Stimulated activated CD4-positive, alpha-beta T cell treated with anti-CD3 and anti-CD28 coated beads, TNF-alpha, amount 100 ng/mL, for 24 hours (primary cell): ENCODE results near the gene MARCHF5.
A peak's percentile ranks its signal among the peaks of the same experiment; 100 is the strongest.

Experiments
- DNase-seq, 3 experiments: peaks; one replicate each; pipeline ENCODE4 v3.0.0-alpha.2; 2020; ENCODE audit warnings: low read depth in 3 of 3

The MARCHF5 gene, protein sequence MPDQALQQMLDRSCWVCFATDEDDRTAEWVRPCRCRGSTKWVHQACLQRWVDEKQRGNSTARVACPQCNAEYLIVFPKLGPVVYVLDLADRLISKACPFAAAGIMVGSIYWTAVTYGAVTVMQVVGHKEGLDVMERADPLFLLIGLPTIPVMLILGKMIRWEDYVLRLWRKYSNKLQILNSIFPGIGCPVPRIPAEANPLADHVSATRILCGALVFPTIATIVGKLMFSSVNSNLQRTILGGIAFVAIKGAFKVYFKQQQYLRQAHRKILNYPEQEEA

DNA sequence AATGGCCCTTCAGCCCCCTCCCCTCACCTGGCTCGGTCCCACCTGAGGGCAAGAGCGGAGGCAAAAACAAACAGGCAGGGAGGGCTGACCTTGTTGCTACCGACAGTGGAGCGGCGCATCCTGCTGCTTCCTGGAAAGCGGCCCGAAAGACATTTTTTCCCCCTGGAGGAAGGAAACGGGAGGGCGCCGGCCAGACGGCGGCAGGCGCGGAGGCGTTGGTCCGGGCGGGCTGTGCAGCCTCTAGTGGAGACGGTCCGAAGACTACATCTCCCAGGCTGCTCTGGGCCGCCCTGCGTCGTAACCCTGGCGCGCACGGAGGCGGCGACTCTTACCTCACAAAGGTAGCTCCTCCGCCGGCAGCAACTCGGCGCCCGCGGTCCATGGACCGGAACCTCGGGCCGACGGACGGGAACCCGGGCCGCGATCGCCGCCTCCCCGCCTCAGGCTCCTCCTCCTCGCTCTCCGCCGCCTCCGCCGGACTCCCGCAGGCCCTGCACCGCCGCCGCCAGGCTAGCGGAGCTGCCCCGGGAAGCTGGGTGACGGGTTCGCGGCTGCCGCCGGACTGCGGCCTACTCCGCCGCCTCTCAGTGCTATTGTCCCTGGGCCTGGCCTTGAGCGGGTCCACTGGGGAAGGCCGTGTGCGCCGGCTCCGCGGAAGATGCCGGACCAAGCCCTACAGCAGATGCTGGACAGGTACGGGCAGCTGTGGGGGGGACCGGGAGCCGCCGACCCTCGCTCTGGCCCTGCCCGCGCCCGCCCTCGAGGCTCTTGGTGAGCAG is at the start of gene MARCHF5, which contains the start of gene CPEB3:
MARCHF5 (plus strand) TSS at position 331 of the 779 bp plus-strand sequence; CDS start at position 659, 328 bp downstream.
CPEB3 (minus strand) TSS at position 242 of the 779 bp plus-strand sequence. CDS start 50,728 bp downstream, outside the sequence.
- DNase-seq = peak; percentile 78 to 92 (median 81)

DNA sequence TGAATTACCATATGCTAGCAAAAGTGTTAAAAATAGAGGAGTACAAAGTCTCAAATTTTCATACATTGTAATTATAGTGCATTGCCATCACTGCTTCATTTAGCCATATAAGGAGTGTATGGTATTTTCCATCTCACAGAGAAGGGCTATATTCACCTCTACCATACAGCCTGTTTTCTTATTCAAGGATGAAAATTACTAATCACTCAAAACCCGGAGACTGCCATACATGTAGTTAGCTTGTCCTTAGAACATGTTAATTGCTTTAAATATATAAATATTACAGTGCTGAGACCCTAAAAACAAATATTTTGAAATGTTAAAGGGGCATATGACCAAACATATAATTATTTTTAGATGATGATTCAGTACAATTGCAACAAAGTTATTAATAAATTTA is 49.5 kb upstream of the MARCHF5 start:
- DNase-seq = no peak

DNA sequence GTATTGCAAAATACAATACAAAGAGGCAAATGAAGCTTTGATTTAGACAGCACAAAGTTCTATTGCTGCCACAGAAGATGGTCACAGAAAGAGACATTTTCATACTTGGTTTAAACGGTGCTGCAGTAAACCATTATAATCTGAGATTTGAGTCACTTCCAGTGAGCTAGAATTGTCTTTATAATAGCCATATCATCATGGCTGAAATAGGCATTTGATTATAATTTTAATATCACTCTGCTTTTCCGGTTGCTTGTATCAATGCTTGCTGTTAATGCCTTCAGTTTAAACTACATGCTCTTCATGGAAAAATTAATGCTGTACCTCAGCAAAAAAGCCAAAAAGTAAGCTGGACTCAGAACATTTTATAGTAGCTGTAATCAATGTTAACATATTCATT is 48.6 kb upstream of the MARCHF5 start:
- DNase-seq = no peak

DNA sequence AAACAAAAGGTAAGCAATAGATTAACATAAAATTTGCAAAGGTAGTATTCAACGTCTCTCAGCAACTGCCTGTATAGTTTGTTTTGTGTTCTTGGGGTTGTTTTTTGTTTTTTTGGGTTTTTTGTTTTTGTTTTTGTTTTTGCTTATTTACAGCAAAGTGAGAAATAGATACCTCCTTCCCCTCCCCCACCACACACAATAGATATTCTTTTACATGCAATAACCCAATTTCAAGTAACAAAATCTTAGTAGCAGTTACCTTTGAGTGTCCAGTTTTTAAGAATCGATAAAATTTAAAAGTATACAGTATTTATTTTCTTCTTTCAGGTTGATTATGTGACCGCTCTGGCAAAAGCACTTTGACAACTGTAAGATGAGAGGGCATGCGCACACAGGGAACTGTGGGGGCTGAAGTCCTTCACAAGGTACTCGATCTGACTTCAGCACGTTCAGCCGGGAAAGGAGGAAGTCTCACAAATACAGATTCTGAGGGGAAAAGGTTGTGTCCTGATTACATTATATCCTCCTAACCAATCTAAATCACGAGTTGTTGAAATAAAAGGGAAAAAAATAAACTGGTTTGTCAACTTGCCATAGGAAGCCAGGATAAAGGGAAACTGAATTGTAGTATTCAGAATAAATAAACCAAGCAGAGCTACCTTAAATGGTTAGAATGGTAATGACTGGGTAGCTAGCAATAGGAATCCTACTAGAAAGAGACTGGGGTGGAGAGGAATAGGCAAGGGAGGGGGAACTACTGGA is 47.9 kb upstream of the MARCHF5 start:
- DNase-seq = peak in 2 of 3 experiments; percentile 19 to 30

DNA sequence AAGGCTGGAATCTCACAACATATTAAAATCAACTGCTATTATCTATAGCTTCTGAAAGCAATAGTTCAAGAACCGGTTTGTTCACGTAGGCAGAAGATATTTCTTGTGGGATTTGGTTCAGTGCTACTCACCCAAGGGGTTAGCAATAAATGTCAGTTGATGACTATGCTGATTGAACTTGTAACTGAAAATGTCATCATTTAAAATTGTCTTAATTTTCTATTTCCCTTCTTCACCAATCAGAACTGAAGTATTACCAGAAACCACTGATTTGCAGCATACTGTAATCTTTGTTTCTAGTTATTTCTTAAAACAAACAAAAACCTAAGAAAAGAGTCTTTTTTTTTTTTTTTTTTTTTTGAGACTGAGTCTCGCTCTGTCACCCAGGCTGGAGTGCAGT is 46.2 kb upstream of the MARCHF5 start:
- no peak for DNase-seq

DNA sequence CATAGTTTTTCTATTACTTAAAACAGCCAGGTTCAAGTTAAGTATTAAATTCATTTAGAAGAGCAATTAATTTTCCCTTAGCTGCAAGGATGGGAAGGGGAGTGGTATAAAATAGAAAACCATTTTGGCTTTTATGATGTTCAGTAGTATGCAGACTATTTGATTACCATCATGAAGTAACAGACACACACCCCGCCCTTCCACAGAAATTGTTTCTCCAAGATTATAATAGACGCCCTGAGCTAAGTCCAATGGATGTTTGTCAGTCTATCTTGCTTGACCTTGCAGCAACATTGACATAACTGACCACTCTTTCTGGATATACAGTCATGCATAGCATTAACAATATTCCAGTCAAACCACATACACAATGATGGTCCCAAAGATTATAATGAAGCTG is 42.4 kb upstream of the MARCHF5 start:
- DNase-seq = no peak

DNA sequence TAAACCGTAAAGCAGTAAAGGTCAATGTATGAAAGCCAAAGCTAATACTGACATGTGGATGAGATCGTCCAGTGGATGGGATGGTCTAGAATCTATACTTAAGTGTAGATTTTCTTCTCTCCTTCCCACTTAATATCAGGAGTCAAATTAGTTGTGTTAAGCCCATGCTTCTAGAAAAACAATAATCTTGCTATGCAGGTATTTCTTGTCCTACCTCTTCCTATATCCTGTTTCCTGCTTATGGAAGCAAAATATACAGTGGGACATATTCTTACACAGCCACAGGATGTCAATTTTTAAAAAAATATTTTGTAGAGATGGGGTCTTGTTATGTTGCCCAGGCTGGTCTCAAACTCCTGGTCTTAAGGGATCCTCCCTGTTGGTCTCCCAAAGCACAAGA is 27.6 kb upstream of the MARCHF5 start:
- no peak for DNase-seq

DNA sequence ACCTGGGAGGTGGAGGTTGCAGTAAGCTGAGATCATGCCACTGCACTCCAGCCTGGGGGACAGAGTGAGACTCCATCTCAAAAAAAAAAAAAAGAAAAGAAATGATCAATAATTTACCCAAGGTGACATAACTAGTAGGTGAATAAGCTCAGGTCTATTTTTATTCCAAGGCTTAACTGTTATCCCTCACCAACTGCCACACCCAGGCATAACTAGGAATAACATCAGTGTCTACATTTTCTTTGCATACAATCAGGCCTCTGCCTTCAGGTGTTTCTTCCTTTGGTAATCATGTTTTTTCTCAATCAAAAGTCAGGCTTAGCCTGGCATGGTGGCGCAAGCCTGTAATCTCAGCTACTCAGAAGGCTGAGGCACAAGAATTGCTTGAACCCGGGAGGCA is 26.7 kb upstream of the MARCHF5 start:
- no peak for DNase-seq

DNA sequence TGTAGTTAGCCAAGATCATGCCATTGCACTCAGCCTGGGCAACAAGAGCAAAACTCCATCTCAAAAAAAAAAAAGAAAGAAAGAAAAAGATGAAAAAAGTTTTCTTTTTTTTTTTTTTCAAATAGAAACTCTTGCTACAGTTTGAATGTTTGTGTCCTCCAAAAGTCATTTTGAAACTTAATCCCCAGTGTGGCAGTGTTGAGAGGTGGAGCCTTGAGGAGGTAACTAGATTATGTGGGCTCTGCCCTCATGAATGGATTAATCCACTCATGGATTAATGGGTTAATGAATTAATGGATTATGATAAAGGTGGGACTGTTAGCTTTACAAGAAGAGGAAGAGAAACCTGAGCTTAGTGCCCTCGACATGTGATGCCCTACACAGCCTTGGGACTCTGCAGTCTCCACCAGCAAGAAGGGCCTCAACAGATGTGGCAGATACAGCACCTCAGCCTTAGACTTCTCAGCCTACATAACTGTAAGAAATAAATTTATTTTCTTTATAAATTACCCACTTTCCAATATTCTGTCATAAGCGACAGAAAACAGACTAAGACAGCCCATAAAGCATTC is 25.2 kb upstream of the MARCHF5 start:
- DNase-seq = no peak

DNA sequence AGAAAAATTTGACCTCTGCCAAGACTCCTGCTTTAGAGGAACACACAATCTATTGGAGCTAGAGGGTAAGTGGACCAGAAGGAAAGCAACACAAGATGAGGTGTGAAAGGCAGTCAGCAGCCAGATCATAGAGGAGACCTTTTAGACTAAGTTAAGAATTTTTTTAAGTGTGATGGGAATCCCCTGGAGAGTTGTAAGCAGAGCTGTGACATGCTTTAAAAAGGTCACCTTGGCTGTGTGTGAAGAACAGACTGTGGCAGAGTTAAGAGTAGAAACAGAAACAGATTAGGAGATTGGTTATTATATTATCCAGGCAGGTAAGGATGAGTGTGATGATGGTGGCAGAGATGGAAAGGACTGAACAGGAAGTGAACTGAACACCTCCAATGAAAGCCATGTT is 23.6 kb upstream of the MARCHF5 start:
- no peak for DNase-seq

DNA sequence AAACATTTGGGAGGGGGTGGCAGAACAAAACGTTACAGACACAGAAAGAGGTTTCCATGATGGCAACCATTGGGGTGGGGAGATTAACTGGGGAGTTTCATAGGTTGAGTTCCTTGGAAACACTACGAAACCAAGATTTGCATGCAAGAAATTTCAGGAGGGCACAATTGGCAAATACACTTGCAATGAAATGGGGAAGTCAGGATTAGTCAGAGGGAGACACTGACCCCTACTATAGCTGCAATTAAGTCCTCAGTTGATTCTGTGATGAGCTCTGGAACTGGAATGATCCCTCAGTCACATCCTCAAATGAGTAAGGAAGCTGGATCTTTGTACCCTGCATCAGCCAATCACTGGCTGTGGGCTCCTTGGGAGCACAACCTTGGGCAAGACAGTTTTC is 22.2 kb upstream of the MARCHF5 start:
- DNase-seq = no peak

DNA sequence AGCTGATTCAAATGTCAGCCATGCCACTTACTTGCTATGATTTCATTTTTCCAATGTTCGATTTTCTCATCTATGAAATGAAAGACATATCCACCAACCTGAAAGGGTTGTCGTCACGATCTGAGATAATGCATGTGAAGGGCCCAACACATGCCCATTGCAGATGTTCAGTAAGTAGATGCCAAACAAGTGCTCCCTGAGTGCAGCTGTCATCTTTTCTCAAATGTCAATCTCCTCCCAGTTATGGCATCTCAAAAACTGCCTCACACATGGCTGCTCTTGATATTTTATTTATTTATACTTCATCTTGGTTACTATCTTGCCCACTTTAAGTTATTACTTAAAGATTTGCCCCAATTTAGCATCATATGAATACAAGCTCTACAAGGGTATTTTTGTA is 16.9 kb upstream of the MARCHF5 start:
- no peak for DNase-seq

DNA sequence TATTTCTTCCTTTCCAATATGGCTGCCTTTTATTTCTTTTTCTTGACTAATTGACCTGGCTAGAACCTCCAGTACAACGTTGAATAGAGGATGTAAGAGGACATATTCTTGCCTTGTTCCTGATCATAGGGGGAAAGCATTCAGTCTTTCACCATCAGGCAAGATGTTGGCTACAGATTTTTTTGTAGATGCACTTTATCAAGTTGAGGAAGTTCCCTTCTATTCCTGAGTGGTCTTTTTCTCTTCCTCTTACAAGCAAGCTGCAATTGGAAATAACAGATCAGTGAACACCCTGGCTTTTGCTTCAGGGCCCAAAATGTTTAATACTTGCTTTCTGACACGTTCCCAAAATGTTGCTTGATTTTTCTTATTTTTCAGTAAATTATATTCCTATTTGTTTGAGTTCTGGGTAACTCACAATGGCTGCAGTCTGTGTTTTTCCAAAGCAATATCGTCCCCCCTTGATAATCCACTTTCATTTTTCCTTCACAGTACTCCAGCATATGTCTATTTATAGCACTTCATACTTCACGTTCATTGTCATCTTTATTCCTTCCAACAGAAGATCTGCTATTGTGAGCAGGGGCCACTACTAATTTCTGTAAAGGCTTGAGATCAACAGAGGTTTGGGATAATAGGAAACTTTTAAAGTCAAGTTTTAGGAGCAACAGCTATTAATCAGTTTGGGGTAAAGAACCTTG is 11.8 kb upstream of the MARCHF5 start:
- DNase-seq = no peak

DNA sequence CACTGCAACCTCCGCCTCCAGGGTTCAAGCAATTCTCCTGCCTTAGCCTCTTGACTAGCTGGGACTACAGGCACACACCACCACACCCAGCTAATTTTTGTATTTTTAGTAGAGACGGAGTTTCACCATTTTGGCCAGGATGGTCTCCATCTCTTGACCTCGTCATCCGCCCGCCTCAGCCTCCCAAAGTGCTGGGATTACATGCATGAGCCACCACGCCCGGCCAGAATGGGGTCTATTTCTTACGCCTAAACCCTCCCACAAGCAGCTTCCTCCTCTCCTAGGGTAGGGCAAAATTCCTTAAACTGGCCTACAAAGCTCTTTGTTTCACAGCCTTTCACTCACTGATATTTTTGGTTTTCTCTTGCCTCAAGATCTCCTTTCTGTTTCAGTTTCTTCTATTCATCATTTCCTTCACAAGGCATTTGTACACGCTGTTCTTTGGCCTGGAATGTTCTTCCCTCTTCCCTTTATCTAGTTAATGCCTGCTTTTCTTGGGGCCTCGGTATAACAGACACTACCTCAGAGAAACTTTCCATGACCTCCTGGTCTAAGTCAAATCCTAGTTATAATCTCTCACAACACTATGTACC is 6.8 kb upstream of the MARCHF5 start:
- DNase-seq = no peak

DNA sequence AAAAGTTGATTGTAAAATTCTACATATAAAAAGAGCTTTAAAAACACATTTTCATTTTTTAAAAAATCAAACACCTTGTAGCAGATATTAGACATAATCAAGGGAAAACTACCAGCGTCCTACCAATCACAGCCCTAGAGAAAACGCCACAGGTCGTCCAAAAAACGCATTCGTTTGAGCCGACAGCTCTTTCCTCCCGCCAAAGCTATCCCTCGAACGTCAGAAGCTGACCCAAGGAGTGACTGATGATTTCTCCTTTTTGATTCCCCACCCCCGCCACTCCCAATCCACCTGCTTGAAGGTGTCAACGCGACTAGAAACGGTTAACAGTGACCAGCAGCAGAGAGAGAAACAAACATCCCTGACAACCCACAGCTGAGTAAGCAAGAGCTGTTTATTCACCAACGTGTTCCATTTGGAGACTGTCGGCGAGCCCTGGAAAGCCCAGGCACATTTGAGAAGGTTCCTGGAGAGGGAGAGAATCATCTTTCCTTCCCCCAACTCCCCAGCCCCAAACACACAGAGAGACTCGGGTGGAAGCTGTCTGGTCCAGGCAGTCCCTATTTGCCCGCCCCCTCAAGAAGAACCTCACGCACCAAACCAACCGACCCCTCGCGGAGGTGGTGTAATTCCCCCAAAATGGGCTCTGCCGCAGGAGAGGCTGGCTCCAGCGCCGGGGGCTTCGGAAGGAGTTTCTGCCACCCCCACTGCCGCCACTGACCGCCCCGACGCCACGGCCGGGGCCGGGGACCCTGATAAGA is 711 bp upstream of the MARCHF5 start:
- peak in 2 of 3 experiments; percentile 1 to 13 for DNase-seq

DNA sequence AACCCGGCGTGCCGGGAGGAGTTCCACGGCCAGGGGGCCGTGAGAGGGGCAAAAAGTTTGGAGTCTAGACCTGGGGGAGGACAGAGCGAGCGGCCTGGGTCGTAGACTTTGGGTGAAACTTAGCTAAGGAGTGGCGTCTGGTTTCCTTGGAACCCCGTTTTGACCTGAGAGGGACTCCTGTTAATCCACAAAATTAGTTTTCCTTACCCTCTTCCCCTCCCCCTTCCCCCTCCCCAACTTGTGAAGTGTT is 574 bp downstream of the MARCHF5 start:
- peak in 1 of 3 experiments; percentile 12 for DNase-seq

DNA sequence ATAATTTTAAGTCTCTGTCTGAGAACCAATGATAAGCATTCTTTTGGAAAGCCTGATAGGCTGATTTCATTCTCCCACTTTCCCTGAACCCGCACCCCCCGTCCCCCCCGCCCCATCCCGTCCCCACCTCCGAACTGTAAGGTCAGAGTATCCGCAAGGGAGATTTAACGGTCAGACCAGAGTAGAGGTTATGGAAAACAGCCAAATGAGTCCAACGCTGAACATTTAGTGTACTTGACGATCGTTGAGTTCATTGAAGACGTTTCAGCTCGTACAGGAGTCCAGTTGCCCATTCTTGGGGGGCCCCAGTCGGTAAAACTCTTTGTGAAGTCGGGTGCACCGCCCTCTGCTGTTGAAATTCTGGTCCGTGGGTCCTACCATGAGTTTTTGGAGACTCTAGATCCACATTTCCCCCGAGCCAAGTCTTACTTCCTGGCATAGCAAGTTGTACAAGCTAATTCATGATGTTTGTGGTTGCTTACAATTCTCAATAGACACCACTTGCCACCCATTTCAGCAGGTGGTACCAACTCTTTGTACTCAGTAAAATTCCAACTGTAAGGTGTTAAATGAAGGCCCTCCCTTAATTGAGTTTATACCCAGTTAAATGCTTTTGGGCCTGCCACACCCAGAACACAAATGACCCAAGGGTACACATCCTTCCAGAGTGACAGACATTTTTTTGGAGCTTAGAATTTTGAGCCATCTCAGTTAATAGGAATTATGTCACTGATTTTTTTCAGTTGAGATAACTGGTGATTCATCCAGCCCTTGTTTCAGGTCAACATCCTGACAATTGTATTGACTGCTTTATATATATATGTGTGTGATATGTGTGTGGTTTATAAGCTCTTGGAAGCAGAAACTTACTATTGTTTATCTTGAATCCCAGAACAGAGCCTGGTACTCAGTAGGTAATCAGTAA is 1.2 kb downstream of the MARCHF5 start:
- peak in 2 of 3 experiments; percentile 7 to 43 for DNase-seq

DNA sequence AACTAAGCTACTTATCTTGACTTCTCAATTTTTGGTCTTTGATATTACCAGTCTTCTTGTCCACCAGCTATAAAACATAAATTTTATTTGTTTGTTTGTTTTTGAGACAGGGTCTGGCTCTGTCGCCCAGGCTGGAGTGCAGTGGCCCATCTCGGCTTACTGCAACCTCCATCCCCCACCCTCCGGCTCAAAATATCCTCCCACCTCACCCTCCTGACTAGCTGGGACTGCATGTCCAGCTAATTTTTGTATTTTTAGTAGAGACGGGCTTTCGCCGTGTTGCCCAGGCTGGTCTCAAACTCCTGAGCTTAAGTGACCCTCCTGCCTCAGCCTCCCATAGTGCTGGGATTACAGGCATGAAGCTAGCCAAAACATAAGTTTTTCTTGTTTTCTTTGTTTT is 7.5 kb downstream of the MARCHF5 start:
- no peak for DNase-seq

DNA sequence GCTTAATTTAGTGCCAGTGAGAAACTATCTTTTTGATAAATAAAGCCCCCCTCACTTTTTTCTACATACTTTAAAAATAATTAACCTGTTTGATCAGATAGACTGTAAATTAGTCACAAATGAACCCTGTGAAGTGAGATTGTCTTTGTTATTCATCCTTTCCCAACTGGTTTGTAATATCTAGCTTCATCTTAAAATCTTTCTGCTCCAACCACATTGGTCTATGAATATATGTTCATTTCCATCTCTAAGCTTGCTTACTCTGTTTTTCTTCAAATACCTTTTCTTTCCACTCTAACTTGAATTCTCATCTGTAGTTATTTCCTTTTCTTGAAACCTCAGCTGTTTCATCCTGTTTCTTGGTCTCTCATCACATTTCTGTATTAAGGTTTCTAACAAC is 12.1 kb downstream of the MARCHF5 start:
- no peak for DNase-seq
